ENCODE measurements around the gene KLK12.

- TF ChIP-seq POLR2A (IDR thresholded peaks at IDR 0.05) = no peak
- no peak for TF ChIP-seq CTCF (IDR thresholded peaks at IDR 0.05)
These were observed 55.0 kb downstream of the KLK12 start for GRCh38 chr19:50979758-50980157.

Measured in adrenal gland (tissue), 5 donors.